GM21381 (cell line): ENCODE data around the gene NOS3.

Source experiments
- ATAC-seq: cut with Tn5 transposase; IDR thresholded peaks from one replicate; pipeline ENCODE4 v1.9.1; 2021; ENCODE audit warnings: mild to moderate bottlenecking, moderate library complexity; ENCODE audit not compliant: unreplicated experiment

The NOS3 gene

DNA sequence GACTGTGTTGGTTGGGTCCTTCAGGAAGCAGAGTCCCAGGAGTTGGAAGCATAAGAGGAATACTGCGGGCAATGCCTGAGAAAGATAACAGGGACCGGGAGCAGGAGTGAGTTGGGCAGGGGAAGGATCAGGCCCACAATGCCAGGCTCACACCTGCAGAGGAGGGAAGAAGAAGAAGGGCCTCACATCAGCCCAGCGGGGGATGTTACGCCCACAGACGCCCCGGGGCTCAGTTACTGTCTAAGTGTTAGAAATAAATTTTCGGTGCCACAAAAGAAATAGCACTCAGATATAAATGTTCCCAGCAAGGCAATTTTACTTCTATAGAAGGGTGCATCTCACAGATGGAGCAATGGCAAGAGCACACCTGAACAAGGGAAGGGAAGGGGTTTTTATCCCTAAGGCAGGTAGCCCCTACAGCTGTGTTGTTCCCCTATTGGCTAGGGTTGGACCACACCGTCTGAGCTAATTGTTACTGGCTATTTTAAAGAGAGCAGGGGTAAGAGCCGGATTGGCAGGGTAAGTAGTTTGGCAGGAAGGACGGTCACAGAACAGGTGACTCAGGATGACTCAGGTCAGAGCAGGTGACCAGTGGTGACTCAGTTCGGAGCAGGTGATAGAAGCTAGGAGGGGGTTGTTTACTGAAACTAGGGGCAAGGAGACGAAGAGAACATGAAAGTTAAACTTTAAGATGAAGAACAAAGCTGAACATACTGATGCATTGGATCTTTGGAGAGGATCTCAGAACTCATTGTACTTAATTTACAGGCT lies at the start of gene NOS3:
NOS3 (plus strand) TSS at position 602 of the 771 bp plus-strand sequence. CDS start 2,787 bp downstream, outside the sequence.
- no peak for ATAC-seq

DNA sequence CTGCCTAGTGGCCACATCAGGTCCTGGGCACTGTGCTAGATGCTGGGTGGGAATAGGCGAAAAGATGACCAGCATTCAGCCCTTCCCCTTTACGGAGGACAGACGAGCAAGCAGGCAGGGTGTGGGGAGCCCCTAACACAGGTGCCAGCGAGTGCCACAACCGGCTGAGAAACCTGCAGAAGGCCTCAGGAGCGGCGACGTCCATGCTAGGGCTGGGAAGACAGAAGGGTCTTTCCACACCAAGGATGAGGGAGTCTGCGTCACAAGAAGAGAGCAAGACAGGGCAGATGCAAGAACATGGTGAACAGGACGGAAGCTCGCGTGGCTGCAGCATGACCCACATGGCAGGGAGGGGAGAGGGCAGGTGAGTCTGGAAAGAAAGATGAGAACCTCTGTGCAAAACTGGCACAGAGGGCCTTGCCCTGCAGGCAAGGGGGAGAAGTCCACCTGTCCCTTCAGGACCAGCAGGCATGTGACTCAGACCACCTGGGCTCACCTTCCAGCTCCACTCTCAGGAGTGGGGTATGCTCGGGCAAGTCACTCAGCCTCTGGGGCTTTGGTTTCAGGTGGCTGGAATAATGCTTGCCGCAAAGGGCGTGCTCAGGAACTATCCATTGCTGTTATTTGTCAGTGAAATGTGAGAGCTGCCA lies 49.3 kb upstream of the NOS3 start:
- ATAC-seq, result no peak

DNA sequence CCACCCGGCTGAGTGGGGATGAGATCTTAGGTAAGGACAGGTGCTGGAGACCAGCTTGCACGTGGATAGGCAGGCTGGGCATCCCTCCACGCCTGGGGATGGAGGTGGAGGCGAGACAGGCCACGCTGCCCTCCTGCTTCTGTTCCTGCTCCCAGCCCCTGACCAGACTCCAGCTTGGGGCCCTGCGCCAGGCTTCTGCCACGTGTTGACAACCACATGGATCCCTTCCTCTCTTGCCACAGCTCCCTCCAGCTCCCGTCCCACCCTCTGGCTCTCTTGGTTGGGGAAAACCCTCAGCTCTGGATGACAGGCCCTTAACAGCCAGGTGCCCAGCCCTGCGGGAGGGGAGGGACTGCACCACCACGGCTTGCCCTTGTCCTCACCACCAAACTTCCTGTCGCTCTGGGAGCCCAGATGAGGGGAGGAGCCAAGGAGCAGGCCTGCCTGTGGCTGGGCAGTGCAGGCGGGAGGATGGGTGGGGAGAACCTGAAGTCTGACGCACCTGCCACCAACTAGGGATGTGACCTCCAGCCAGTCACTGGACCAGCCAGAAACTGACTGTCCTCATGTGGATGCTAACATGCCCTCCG lies 48.7 kb upstream of the NOS3 start:
- no peak for ATAC-seq

DNA sequence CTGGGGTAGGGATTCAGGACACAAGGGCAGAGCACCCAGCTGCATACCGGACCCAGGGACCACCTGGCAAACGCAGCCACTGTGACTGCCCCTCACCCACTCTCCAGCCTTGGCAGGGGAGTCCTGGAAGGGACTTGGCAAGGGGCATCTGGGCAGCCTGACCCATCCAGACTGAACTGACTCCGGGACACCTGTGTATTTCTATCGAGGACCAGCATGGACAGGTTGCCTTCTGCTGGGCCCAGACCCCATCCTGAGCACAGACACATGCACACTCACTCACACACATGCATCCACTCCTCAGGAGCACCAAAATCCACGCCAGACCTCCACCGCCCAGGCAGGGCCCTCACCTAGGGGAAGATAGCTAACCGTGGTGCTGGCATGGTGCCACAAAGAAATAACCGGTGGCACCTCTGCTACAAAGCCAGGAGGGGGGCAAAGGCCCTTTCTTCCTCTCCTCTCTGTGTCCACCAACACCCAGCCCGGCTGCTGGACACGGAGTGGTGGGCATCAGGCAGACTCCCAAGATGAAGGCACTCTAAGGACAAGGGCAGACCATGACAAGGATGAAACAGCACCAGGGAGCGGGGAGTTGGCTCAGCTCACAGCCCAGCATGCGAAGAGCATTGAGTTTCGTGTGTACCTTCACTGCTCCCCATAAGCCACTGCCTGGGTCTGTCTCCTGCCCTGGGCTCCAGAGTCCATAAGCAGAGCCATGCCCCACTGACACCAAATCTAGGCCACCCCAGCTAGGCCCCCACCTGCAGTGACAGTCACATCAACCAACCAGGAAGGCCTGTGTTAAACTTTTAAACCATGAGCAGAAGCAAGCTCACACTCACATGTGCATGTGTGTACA lies 48.0 kb upstream of the NOS3 start:
- ATAC-seq, result no peak

DNA sequence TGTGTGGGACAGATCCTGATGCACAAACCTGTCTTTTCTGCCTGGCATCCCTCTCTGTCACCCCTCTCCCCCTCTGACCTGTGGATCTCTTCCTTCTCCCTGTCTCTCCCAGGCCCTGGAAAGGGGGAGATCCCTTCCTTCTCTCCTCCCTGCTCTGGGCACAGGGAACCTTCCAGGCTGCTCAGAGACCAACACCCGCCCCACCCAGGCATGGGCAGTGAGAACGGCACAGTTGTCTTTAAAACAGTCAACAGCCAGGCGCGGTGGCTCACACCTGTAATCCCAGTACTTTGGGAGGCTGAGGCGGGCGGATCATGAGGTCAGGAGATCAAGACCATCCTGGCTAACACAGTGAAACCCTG lies 47.4 kb upstream of the NOS3 start:
- ATAC-seq, result no peak

DNA sequence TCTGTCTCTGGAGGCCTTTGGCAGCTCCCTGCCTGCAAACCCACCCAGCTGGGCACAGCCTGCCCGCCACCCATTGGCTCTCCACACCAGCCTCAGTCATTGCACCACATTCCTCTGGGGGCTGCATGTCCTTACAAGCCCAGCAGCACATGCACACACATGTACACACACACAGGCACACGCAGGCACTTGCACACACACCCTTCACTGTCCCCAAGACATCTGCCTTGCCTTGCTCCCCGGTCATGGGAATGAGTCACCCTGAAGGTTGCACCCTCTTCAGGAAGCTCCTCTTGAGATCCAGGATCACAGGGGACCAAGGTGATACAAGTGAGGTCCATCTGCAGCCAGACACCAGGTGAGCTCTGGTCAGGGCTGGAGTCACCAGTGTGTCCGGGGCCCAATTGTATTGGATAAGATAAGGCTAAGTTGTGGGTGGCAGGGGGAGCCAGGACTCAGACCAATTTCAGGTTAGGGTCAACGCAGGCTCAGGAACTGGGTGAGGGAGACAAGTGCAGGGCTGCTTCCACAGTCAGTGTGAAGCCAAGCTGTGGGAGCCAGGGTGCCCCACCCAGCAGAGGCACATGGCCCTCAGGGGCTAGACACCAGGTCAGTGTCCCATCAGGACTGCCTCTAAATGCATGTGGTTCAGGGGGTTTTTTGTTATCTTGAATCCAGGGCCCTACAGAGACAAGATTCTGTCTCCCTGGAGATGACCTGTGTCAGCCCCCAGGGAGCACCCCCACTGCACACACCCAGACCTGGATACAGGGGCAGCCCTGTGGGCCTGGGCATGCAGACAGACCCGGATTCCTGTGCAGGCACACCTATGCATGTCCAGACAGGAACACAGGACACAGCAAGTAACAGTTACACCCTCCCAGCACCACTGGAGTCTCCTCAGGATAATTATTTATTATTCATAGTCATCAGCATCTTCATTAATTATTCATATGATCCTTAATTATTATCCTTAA lies 46.5 kb upstream of the NOS3 start:
- no peak for ATAC-seq

DNA sequence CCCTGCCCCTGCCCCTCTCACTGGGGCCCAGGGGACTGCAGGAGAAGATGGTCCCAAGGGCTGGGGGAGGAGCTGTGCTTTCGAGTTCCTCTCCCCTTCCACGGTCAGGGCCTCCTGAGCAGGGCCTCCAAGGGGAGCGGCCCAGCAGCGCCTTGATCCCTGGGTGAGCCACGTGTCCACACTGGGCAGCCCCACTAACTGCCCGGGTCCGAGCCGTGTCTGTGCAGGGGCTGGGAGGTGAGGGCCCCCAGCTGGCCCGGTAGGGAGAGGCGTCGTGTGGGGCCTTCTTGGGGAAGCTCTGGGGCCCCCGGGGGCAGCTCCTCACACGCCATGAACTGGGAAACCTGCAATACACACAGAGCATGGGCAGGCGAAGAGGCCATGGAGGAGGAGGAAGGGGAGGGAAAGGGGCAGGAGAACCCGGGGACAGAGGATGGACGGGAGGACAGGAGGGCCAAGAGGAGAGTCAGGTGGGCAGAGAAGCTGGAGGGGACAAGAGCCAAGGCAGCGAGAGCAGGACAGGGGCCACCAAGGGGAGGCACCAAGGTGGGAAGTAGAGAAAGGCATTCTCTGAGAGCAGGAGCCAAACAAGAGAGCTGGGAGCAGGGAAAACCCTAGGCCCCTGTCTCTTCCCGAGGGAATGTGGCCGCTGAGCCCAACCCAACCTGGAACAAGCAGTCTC lies 45.5 kb upstream of the NOS3 start:
- ATAC-seq, result no peak

DNA sequence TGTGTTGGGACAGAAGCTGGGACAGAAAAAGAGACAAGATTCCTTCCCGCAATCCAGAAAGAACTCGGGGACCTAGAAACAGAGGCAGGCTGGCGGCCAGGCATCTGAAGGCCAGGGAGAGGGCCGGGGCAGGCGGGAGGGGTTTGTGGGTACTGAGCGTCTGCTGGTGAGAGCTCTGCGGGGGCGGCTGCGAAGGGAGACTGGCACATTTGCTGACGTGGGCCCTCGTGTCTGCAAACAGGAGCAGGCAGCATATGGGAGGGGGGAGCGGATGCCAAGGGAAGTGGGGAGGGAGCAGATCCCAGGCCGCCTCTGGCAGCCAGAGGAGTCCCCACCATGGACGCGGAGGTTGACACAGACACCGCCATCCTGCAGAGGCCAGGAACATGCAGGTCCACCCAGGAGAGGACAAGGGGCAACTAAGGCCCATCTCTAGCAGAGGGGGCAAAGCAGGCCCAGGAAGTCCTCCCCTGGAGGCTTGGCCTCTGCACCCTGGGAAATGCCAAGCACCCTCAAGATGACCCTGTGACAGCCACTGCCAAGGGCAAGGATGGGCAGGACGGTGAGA lies 44.9 kb upstream of the NOS3 start:
- no peak for ATAC-seq

DNA sequence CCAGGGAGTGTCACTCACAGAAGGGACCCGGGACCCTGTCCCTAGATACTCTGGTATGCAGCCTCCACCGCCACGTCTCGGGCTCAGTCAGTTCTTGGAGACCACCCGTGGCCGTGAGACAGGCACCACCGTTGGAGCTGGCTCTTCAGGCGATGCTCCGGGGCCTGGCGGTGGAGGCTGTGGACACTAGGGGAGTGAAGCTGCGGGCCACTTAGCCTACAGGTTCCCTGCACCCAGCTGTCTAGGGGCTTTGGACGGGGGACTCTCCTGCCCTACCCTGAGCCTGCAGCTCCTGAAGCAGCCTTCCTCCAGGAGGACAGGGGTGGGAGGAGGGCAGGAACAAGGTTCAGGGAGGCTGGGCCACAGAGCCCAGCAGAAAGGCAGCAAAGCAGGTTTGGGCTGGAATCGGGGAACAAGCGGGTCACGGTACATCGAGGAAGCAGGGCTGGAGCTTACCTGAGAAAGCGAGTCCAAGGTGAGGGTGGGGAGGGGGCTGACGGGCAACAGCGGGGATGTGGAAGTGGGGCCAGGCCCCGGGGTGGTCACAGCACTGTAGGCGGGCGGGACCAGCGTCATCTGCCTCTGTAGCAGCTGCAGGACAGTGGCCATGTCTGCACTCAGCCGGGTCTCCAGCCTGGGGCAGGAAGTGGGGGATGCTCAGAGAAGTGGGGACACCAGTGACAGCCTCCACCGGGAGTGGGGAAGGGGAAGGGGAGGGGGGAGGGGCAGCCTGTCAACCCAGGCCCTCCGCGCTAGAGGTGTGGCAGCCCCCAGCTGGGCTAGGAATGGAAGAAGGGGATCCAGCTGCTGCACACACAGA lies 44.2 kb upstream of the NOS3 start:
- ATAC-seq, result no peak

DNA sequence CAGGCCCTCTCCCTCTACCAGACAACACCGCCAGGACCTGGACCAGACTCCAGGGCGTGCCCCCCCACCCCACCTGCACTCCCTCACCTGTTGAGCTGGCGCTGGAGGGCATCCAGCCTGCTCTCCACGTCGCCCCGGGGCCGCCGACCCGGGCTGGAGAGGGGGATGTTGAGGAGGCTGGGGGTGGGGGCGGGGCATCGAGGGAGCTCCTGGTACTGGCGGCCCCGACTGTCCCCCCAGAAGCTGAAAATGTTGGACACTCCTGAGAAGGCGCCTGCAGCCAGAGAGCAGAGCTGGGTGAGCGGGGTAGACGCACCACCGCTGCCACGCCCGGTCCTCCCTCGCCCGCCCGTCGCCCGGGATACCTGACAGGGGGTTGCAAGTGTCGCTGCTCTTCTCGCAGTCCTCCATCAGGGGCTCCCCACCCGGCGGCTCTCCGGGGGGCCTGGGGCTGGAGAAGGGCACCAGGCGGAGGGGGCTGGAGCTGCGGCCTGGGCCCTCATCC lies 43.5 kb upstream of the NOS3 start:
- no peak for ATAC-seq

DNA sequence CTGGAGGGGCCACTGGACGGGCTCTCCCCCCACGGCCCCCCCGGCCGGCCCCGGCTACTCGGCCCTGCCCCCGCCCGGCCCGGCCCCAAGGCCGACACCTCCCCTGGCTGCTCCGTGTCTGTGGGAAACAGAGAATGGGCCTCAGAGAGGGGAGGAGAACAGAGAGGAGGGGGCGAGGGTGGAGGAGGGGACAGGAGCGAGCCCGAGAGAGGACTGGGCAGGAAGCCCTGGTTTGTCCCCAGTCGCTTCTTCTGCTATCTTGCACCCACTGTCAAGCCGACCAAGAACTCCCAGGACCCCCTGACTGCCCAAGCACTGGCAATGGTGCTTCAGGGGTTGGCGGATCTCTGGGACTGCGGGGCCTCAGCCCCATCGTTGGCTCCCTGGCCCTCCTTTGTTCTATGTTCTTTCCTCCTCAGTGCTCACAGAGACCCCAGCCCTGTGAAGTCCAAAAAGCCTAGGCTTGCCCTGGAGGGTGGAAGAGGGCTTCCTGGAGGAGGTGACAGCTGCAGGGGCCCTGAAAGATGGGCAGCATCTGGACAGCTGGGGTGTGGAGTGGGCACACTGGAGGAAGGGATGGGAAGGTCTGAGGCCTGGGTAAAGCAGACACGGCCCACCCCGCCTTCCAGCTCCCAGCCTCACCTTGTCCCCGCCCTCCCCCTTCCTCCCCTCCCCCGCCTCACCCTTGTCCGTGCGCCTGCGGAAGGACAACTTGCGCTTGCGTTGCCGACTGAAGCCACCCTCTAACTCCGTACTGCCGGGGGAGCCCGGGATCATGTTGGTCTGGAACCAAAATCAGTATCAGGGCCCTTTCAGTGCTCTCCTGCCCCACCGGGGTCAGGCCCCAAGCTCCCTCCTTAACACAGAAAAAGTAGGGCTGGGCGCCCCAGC lies 42.8 kb upstream of the NOS3 start:
- ATAC-seq, result no peak

DNA sequence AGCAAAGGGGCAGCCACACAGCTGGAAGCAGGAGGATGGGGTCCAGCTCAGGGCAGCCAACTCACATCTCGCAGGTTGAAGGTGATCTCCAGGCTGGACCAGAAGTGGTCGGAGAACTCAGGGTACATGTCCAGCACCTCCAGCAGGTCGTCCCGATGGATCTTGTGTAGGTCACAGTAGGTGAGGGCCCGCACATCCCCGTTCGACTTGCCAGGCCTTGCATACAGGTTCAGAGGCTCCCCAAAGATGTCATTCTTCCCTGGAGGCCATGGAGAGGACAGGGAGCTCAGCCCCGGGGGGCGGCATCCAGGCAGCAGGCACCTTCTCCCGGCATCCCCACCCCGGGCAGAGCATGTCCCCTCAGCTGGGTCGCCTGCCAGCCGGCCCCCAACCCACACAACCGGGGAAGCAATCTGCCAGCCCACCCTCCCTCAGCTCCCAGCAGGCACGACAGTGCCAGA lies 42.0 kb upstream of the NOS3 start:
- ATAC-seq, result no peak

DNA sequence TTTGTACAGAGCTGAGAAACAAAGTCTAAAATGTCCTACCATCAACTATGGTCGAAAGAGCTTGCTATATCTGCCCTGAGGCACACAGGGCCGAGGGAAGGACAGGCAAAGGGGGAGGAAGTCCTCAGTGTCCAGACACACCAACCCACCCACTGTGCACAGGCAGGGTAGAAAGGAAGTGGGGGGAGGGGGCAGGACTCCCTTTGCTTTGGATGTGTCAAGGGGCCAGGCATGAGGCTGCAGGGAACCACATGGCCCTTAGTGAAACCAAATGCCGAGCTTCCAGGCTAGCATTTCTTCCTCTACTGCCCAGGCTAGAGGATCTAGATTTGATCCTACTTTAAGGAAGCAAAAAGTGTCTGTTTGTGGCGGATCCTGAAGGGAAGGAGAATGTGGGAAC lies 41.3 kb upstream of the NOS3 start:
- no peak for ATAC-seq

DNA sequence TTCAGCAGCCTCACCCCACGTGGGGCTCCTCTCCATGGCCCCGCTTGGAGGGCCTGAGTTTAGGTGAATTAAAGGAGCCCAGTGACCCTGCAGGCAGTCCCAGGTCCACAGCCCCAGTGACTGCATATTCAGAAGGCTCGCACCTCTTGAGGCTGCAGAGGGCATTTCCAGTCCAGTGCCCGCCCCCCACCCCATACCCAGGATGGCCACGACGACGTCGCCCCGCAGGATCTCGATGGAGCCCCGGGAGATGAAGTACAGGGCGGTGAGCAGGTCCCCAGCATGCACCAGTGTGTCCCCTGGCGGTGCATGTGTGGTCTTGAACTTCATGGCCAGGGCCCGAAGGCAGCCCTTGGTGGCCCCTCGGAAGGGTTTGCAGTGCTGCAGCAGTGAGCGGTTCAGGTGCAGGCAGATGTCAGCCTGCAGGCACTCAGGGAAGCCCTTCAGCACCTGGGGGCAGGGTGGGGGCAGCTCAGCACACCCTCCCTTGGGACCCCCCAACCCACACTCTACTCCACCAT lies 40.8 kb upstream of the NOS3 start:
- ATAC-seq, result no peak

DNA sequence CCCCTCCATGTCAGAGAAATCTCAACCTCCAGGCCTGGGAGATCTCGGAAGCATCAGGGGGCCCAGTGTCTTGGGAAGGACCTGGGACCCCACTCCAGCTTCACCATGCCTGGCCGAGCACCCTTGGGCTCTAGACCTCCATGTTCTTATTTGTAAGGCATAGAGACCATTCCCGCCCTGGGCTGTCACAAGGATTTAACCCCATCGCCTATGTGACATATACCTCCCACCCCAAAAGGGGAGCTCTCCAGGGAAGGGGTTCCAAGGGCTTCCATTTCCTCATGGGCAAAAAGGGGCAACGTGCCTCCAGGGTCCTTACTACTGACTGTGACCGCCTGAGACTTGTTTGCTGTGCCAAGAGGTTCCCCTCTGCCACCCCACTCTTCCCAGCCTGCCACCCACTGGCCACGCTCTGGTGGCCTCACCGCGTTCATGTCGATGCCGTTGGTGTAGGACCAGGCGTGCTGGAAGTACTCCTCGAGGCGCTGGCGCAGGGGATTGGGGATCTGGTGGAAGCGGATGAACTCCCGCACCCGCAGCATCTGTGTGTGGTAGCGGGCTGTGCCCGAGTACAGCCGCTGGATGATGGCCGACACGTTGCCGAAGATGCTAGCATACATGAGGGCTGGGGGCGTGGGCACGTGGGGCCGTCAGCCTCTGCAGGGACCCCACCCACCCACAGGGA lies 40.2 kb upstream of the NOS3 start:
- no peak for ATAC-seq

DNA sequence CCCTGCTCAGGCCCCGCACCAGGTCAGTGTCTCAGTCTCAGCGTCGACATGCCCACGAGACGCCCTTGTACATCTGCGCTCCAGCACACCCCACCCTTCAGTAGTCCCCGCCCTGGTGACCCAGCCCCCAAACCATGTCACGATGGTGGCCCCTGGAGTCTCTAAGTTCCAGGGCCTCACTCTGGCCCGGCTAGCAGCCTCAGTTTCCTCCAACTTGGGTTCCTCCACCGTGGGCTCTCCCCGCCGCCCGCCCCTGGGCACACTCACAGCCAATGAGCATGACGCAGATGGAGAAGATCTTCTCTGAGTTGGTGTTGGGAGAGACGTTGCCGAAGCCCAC lies 39.7 kb upstream of the NOS3 start:
- ATAC-seq, result no peak
